ENCODE measurements around the gene SNU13.
"Not testable (repeated sequence)": the region's sequence is repeated elsewhere in the genome, so short reads cannot be mapped to it uniquely, and the experiment has no call there.

SNU13 gene

GRCh38 chr22:41676134-41676533, 12.5 kb downstream of the SNU13 start:
- DNase-seq, result no peak

GRCh38 chr22:41674846-41675340, 13.8 kb downstream of the SNU13 start:
- no peak for DNase-seq

GRCh38 chr22:41672780-41673509, 15.7 kb downstream of the SNU13 start:
- DNase-seq, result no peak

- not testable (repeated sequence) for DNase-seq
These were observed 16.6 kb downstream of the SNU13 start for GRCh38 chr22:41672096-41672495.

- DNase-seq, result no peak
These were observed 19.4 kb downstream of the SNU13 start for GRCh38 chr22:41668971-41669911.

GRCh38 chr22:41664951-41665350, 23.7 kb downstream of the SNU13 start:
- DNase-seq, result no peak

GRCh38 chr22:41664490-41664889, 24.2 kb downstream of the SNU13 start:
- no peak for DNase-seq

GRCh38 chr22:41663594-41663993, 25.1 kb downstream of the SNU13 start:
- not testable (repeated sequence) for DNase-seq

GRCh38 chr22:41661713-41662112, 27.0 kb downstream of the SNU13 start:
- DNase-seq, result no peak

- DNase-seq, result no peak
These were observed 27.6 kb downstream of the SNU13 start for GRCh38 chr22:41661088-41661487.

- no peak for DNase-seq
These were observed 28.3 kb downstream of the SNU13 start for GRCh38 chr22:41660416-41660815.

GRCh38 chr22:41659941-41660340, 28.7 kb downstream of the SNU13 start:
- no peak for DNase-seq

GRCh38 chr22:41658869-41659268, 29.8 kb downstream of the SNU13 start:
- DNase-seq, result no peak

- DNase-seq, result no peak
These were observed 31.0 kb downstream of the SNU13 start for GRCh38 chr22:41657709-41658108.

- no peak for DNase-seq
These were observed 32.1 kb downstream of the SNU13 start for GRCh38 chr22:41656556-41656955.

GRCh38 chr22:41654322-41654721, 34.3 kb downstream of the SNU13 start:
- no peak for DNase-seq

- DNase-seq, result no peak
These were observed 37.8 kb downstream of the SNU13 start for GRCh38 chr22:41650821-41651220.

GRCh38 chr22:41650229-41650628, 38.4 kb downstream of the SNU13 start:
- DNase-seq, result no peak

GRCh38 chr22:41648432-41648831, 40.2 kb downstream of the SNU13 start:
- DNase-seq, result no peak

- DNase-seq, result no peak
These were observed 40.9 kb downstream of the SNU13 start for GRCh38 chr22:41647771-41648170.

GRCh38 chr22:41642331-41643110, 46.1 kb downstream of the SNU13 start:
- no peak for DNase-seq

GRCh38 chr22:41641854-41642253, 46.8 kb downstream of the SNU13 start:
- DNase-seq, result no peak

GRCh38 chr22:41638748-41639147, 49.9 kb downstream of the SNU13 start:
- DNase-seq, result no peak
